ENCODE measurements around the gene ADAMTS8.

The ADAMTS8 gene

GRCh38 chr11:130370845-130371590 is 57.4 kb downstream of the ADAMTS8 start:
- TF ChIP-seq CTCF (IDR thresholded peaks at IDR 0.05; ENCODE audit: insufficient read depth, low read length, missing control alignments): no peak
- CTCF ChIA-PET: no interaction called here
- no peak for DNase-seq (ENCODE audit: low read depth, low spot score)
- POLR2A ChIA-PET: no interaction called here
- H3K4me3 ChIP-seq (ENCODE audit: low read depth, low read length): no peak overlapping the region

GRCh38 chr11:130369713-130370112 is 58.7 kb downstream of the ADAMTS8 start:
- POLR2A ChIA-PET: no interaction called here
- CTCF ChIA-PET: interaction anchor here (0.8 kb wide), 1 partner anchor 14 kb away, joined by 3 read pairs; no protein-coding TSS in a partner anchor

GRCh38 chr11:130369141-130369691 is 59.2 kb downstream of the ADAMTS8 start:
- no peak for TF ChIP-seq CTCF (IDR thresholded peaks at IDR 0.05; ENCODE audit: insufficient read depth, low read length, missing control alignments)
- ChIA-PET POLR2A (no interaction called here), CTCF (no interaction called here)
- no peak overlapping the region for H3K4me3 ChIP-seq (ENCODE audit: low read depth, low read length)
- DNase-seq (ENCODE audit: low read depth, low spot score): no peak

More at GRCh38 chr11:130369713-130370112, 58.7 kb downstream of the ADAMTS8 start:
- no peak for DNase-seq (ENCODE audit: low read depth, low spot score)
- no peak overlapping the region for H3K4me3 ChIP-seq (ENCODE audit: low read depth, low read length)
- no peak for TF ChIP-seq CTCF (IDR thresholded peaks at IDR 0.05; ENCODE audit: insufficient read depth, low read length, missing control alignments)

GRCh38 chr11:130359419-130359818 is 69.0 kb downstream of the ADAMTS8 start:
- POLR2A ChIA-PET: no interaction called here

GRCh38 chr11:130358398-130358797 is 70.0 kb downstream of the ADAMTS8 start:
- POLR2A ChIA-PET: no interaction called here
- H3K4me3 ChIP-seq (ENCODE audit: low read depth, low read length): no peak overlapping the region
- DNase-seq (ENCODE audit: low read depth, low spot score): no peak
- TF ChIP-seq CTCF (IDR thresholded peaks at IDR 0.05; ENCODE audit: insufficient read depth, low read length, missing control alignments): no peak
- CTCF ChIA-PET: no interaction called here

More at GRCh38 chr11:130359419-130359818, 69.0 kb downstream of the ADAMTS8 start:
- DNase-seq (ENCODE audit: low read depth, low spot score): no peak
- no peak for TF ChIP-seq CTCF (IDR thresholded peaks at IDR 0.05; ENCODE audit: insufficient read depth, low read length, missing control alignments)
- no peak overlapping the region for H3K4me3 ChIP-seq (ENCODE audit: low read depth, low read length)
- CTCF ChIA-PET: no interaction called here

All from AG04449 (cell line).